Activated B cell treated with CpG ODN at 0.5 μM for 24 hours (primary cell): ENCODE measurements around the gene CHCHD3. TPM values are rescaled to one million over a fixed set of nuclear protein-coding genes. Genes with fewer than 3 reads are reported as not detected.

Experiments
- ATAC-seq: fragments of 200-7000 bp; cut with Tn5 transposase; one replicate; pipeline ENCODE4 v1.10.0; 2021; ENCODE audit warnings: low read depth, mild to moderate bottlenecking, moderate library complexity
- CTCF ChIA-PET: fragments of 350-600 bp; sonication (Branson Sonifier 250); formaldehyde crosslinking; loops from one replicate; lab custom pipeline; 2021; ENCODE audit warnings: antibody characterized with exemption; lab: Charles Lee
- POLR2A ChIA-PET: fragments of 350-600 bp; sonication (Branson Sonifier 250); formaldehyde crosslinking; loops from one replicate; lab custom pipeline; 2021; ENCODE audit warnings: antibody characterized with exemption; lab: Charles Lee
- DNase-seq: peaks from one replicate; pipeline ENCODE4 v3.0.0; 2022
- H3K27ac Mint-ChIP-seq: one replicate; pipeline ENCODE4 v1.8.0; 2020; ENCODE audit warnings: mixed read lengths
- H3K27me3 Mint-ChIP-seq: one replicate; pipeline ENCODE4 v1.8.0; 2021; ENCODE audit warnings: mixed read lengths
- H3K36me3 Mint-ChIP-seq: one replicate; pipeline ENCODE4 v1.8.0; 2021; ENCODE audit warnings: low read depth, mixed read lengths
- H3K4me1 Mint-ChIP-seq: one replicate; pipeline ENCODE4 v1.8.0; 2021; ENCODE audit warnings: mixed read lengths
- H3K4me3 Mint-ChIP-seq: one replicate; pipeline ENCODE4 v1.8.0; 2020; ENCODE audit warnings: mild to moderate bottlenecking, mixed read lengths
- H3K9me3 Mint-ChIP-seq: one replicate; pipeline ENCODE4 v1.8.0; 2020; ENCODE audit warnings: mixed read lengths
- CTCF ChIP-seq: fragments of 200-600 bp; IDR thresholded peaks from one replicate; pipeline ENCODE4 v1.8.0; 2022; ENCODE audit warnings: antibody characterized with exemption, mild to moderate bottlenecking
- intact Hi-C: fragments of 100-400 bp; cut with micrococcal nuclease; formaldehyde crosslinking; loops from one replicate; pipeline ENCODE4 v1.15.1; 2024
- total RNA-seq: library from RNA; stranded (reverse); gene quantifications from 2 replicates; pipeline ENCODE4 v1.2.3, GENCODE V29; 2022

The CHCHD3 gene
- total RNA-seq, 1 donor from 2014 or later = 53.6 TPM

GRCh38 chr7:132993377-132994013 is 88.4 kb downstream of the CHCHD3 start:
- DNase-seq = no peak

DNA sequence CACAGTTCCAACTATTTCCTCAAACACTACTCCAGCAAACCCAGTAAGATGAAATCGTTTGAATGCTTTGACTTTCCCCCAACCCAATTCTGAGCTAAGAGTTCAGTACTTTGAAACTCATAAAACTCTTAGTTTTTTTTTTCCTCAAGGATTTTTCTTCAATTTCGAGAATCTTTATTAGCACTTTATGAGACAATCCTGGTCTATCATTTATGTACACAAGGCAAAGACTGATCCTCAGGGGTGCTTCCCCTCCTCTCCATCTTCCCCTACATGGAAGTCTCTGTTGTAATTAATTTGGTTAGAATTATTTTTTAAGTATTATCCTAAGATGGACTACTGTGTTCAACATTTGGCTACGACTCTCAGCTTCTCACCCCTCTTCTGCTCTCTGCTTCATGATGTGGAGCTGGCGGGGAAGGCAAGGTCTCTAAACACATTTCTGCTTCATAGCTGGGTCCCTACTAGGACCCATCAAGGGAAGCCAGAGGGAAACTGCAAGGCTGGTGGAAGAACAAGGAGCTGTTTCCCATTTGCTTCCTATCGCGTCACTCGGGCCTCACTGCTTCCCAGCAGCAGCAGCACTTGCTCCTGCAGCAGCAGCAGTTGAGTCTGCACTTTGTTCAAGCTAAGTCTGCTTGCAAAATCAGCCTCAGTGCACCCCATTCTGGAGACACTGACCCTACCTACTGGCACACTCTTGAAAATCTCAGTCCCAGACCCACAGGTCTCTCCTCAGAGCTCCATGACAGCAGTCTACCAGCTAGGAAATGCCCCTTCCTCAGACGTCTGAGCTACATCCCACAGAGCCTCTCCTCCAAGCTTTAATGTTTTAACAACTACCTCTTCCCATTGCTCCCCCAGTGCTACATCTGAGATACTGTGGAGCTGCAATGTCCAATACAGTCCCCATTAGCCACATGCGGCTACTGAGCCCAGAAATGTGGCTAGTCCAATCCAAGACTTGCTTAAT is 90.0 kb downstream of the CHCHD3 start:
- CTCF ChIA-PET = no interaction called here
- peaks cover 9% of the 10 kb centered on the region for H3K4me1 Mint-ChIP-seq
- no peak for TF ChIP-seq CTCF
- ATAC-seq (no peak), DNase-seq (no peak)
- no peak overlapping the region for H3K4me3 Mint-ChIP-seq
- H3K36me3 Mint-ChIP-seq = no peaks in the 10 kb centered on the region
- H3K9me3 Mint-ChIP-seq = no peaks in the 10 kb centered on the region
- H3K27ac Mint-ChIP-seq = no peak overlapping the region
- intact Hi-C loops = no loop called here
- POLR2A ChIA-PET = no interaction called here
- no peaks in the 10 kb centered on the region for H3K27me3 Mint-ChIP-seq

More at GRCh38 chr7:132993377-132994013, 88.4 kb downstream of the CHCHD3 start:
- Mint-ChIP-seq H3K4me1 (peaks cover 9% of the 10 kb centered on the region), H3K9me3 (no peaks in the 10 kb centered on the region), H3K36me3 (no peaks in the 10 kb centered on the region), H3K27ac (no peak overlapping the region), H3K27me3 (no peaks in the 10 kb centered on the region), H3K4me3 (no peak overlapping the region)
- POLR2A ChIA-PET = no interaction called here
- no peak for TF ChIP-seq CTCF
- no peak for ATAC-seq
- CTCF ChIA-PET = no interaction called here
- intact Hi-C loops = no loop called here

DNA sequence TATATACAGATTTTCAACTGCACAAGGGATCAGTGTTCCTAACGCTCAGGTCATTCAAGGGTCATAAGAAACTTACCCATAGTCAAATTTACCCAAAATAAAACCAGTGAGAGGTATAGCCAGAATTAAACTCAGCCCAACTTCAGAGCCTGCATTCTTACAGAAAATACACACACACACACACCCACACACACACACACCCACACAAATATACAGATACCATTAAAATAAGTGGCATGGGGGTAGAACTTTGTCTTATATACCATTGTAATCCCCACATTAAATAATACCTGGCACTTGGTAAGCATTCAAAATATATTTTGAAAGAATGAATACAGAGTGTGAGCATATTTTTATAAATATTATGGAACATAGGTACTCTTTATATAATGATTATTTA is 93.8 kb downstream of the CHCHD3 start:
- intact Hi-C loops = no loop called here
- TF ChIP-seq CTCF = no peak
- DNase-seq = no peak
- Mint-ChIP-seq H3K4me3 (no peak overlapping the region), H3K9me3 (no peaks in the 10 kb centered on the region), H3K4me1 (peaks cover 3% of the 10 kb centered on the region), H3K36me3 (peaks cover 6% of the 10 kb centered on the region), H3K27me3 (no peaks in the 10 kb centered on the region), H3K27ac (no peak overlapping the region)
- CTCF ChIA-PET = no interaction called here
- no peak for ATAC-seq
- POLR2A ChIA-PET = no interaction called here

DNA sequence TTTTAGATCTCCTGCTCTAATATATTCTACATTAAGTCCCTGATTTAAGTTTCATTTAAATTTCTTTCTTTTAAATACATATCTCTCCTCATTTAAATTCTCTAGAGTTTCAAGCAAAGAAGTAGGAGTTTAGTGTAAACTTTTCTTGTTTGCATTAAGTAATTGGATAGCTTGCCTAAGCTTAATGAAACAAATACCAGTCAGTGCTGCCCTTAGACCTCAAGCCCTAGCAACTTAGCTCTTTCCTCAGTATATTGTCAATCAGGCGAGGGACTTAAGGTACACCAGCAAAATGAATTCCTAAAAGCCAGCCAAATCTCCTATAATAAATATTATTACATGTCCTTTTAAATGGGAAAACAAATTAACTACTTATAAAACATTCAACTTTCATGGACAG is 101.5 kb downstream of the CHCHD3 start:
- TF ChIP-seq CTCF = no peak
- no peak overlapping the region for H3K27ac Mint-ChIP-seq
- no peaks in the 10 kb centered on the region for H3K9me3 Mint-ChIP-seq

DNA sequence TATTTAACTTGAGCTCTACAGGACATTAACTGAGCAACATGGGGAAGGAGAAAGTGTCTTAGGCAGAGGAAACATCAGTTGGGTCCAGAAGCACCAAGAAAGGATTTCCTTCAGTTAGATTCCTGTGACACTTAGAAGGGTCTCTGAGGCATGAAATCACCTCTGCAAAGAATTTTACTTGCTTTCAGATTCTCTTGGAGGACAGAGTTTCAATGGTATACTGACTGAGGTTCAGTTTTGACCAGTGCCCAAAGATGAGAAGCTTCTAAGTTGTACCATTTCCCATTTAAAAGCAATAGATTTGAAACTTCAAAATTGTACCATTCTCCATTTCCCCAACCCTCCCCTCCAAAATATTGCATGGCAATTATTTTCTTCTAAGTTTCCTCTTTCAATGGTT is 102.4 kb downstream of the CHCHD3 start:
- intact Hi-C loops = no loop called here
- no peak for TF ChIP-seq CTCF
- peaks cover 18% of the 10 kb centered on the region for H3K4me1 Mint-ChIP-seq
- POLR2A ChIA-PET = no interaction called here
- DNase-seq (no peak), ATAC-seq (no peak)
- no peaks in the 10 kb centered on the region for H3K9me3 Mint-ChIP-seq
- no peaks in the 10 kb centered on the region for H3K27me3 Mint-ChIP-seq
- H3K27ac Mint-ChIP-seq = no peak overlapping the region
- H3K4me3 Mint-ChIP-seq = no peak overlapping the region
- CTCF ChIA-PET = no interaction called here
- peaks cover 10% of the 10 kb centered on the region for H3K36me3 Mint-ChIP-seq

More for the DNA sequence above, 101.5 kb downstream of the CHCHD3 start:
- intact Hi-C loops = no loop called here
- Mint-ChIP-seq H3K4me3 (no peak overlapping the region), H3K36me3 (peaks cover 7% of the 10 kb centered on the region), H3K4me1 (peaks cover 18% of the 10 kb centered on the region), H3K27me3 (no peaks in the 10 kb centered on the region)
- ChIA-PET POLR2A (no interaction called here), CTCF (no interaction called here)
- DNase-seq = no peak
- no peak for ATAC-seq
